ENCODE measurements around the gene KCNQ1. TPM values are rescaled to one million over a fixed set of nuclear protein-coding genes. Genes with fewer than 3 reads are reported as not detected.

Gene KCNQ1
- total RNA-seq, 2 donors from 2014 or later = 33.5 to 39.7 TPM

- intact Hi-C loops (cut with DNase I) = loop anchor here in 1 of 2 donors (10.0 kb wide), 1 partner anchor 66 kb away; no protein-coding TSS in a partner anchor
- peak; percentile 18 for DNase-seq
- ATAC-seq = no peak
These were observed 114.2 kb downstream of the KCNQ1 start for GRCh38 chr11:2558861-2559526.

- ATAC-seq (no peak), DNase-seq (peak; percentile 18)
- intact Hi-C loops (cut with DNase I) = loop anchor here in 1 of 2 donors (10.0 kb wide), 2 partner anchors 65 to 115 kb away; no protein-coding TSS in a partner anchor
These were observed 114.9 kb downstream of the KCNQ1 start for GRCh38 chr11:2559527-2560311.

- intact Hi-C loops (cut with DNase I) = loop anchor here in 1 of 2 donors (10.0 kb wide), 1 partner anchor 113 kb away; no protein-coding TSS in a partner anchor
- ATAC-seq = peak; percentile 22 to 28
- DNase-seq = peak; percentile 19
These were observed 117.1 kb downstream of the KCNQ1 start for GRCh38 chr11:2561696-2562581.

- ATAC-seq (no peak), DNase-seq (no peak)
- intact Hi-C loops (cut with DNase I) = loop anchor here in 1 of 2 donors (10.0 kb wide), 1 partner anchor 112 kb away; no protein-coding TSS in a partner anchor
These were observed 118.0 kb downstream of the KCNQ1 start for GRCh38 chr11:2562890-2563212.

- ATAC-seq (no peak), DNase-seq (no peak)
- intact Hi-C loops (cut with DNase I) = loop anchor here in 1 of 2 donors (10.0 kb wide), 1 partner anchor 111 kb away; no protein-coding TSS in a partner anchor
These were observed 118.6 kb downstream of the KCNQ1 start for GRCh38 chr11:2563213-2564007.

GRCh38 chr11:2564008-2564530, 119.3 kb downstream of the KCNQ1 start:
- intact Hi-C loops (cut with DNase I) = loop anchor here in 1 of 2 donors (10.0 kb wide), 1 partner anchor 111 kb away; no protein-coding TSS in a partner anchor
- DNase-seq (no peak), ATAC-seq (no peak)

GRCh38 chr11:2564588-2565425, 120.0 kb downstream of the KCNQ1 start:
- ATAC-seq (no peak), DNase-seq (peak; percentile 11)

GRCh38 chr11:2565447-2566222, 120.8 kb downstream of the KCNQ1 start:
- no peak for ATAC-seq
- intact Hi-C loops (cut with DNase I) = loop anchor here in 1 of 2 donors (10.0 kb wide), 1 partner anchor 109 kb away; no protein-coding TSS in a partner anchor
- peak; percentile 9 for DNase-seq

More at GRCh38 chr11:2564588-2565425, 120.0 kb downstream of the KCNQ1 start:
- intact Hi-C loops (cut with DNase I) = loop anchor here in 1 of 2 donors (10.0 kb wide), 1 partner anchor 110 kb away; no protein-coding TSS in a partner anchor

- intact Hi-C loops (cut with DNase I) = loop anchor here in 1 of 2 donors (10.0 kb wide), 1 partner anchor 108 kb away; no protein-coding TSS in a partner anchor
- DNase-seq = peak; percentile 24
- ATAC-seq = no peak
These were observed 121.6 kb downstream of the KCNQ1 start for GRCh38 chr11:2566223-2567025.

- DNase-seq (no peak), ATAC-seq (no peak)
- intact Hi-C loops (cut with DNase I) = loop anchor here in 1 of 2 donors (10.0 kb wide), 1 partner anchor 108 kb away; no protein-coding TSS in a partner anchor
These were observed 122.3 kb downstream of the KCNQ1 start for GRCh38 chr11:2567026-2567671.

- no peak for DNase-seq
- no peak for ATAC-seq
- intact Hi-C loops (cut with DNase I) = loop anchor here in 1 of 2 donors (10.0 kb wide), 1 partner anchor 105 kb away; no protein-coding TSS in a partner anchor
These were observed 124.5 kb downstream of the KCNQ1 start for GRCh38 chr11:2569321-2569721.

- ATAC-seq (no peak), DNase-seq (no peak)
- intact Hi-C loops (cut with DNase I) = loop anchor here in 1 of 2 donors (10.0 kb wide), 1 partner anchor 105 kb away; no protein-coding TSS in a partner anchor
These were observed 125.0 kb downstream of the KCNQ1 start for GRCh38 chr11:2569731-2570210.

GRCh38 chr11:2570211-2570811, 125.5 kb downstream of the KCNQ1 start:
- DNase-seq (peak; percentile 13), ATAC-seq (no peak)
- intact Hi-C loops (cut with DNase I) = no loop called here
